Liver (tissue), 9 donors: ENCODE measurements around the gene MAN1C1. TPM values are rescaled to one million over a fixed set of nuclear protein-coding genes. Genes with fewer than 3 reads are reported as not detected.

Source experiments
- DNase-seq: peaks from one replicate; pipeline ENCODE4 v3.0.0-alpha.2; 2017; ENCODE audit warnings: low spot score
- H3K27ac ChIP-seq, 2 donors: one replicate each; pipeline ENCODE4 v1.7.0; 2013; ENCODE audit warnings: inconsistent platforms in 2 of 2, low read length in 2 of 2, control low read depth in 1 of 2, low read depth in 1 of 2, mild to moderate bottlenecking in 1 of 2
- H3K27me3 ChIP-seq, 4 donors: one replicate each; pipeline versions ENCODE4 v1.6.1 to v1.7.0; 2013; ENCODE audit warnings: low read length in 3 of 4, inconsistent platforms in 1 of 4, mild to moderate bottlenecking in 1 of 4, moderate library complexity in 1 of 4; ENCODE audit not compliant: control insufficient read depth in 4 of 4, insufficient read depth in 4 of 4
- H3K36me3 ChIP-seq, 4 donors: one replicate each; pipeline versions ENCODE4 v1.6.1 to v1.7.0; 2013; ENCODE audit warnings: low read length in 3 of 4, mild to moderate bottlenecking in 3 of 4, low read depth in 1 of 4, moderate library complexity in 1 of 4; ENCODE audit not compliant: control insufficient read depth in 4 of 4, insufficient read depth in 3 of 4
- H3K4me1 ChIP-seq, 4 donors: one replicate each; pipeline versions ENCODE4 v1.6.1 to v1.7.0; 2013; ENCODE audit warnings: low read length in 3 of 4, mild to moderate bottlenecking in 3 of 4, moderate library complexity in 1 of 4; ENCODE audit not compliant: control insufficient read depth in 4 of 4, insufficient read depth in 4 of 4
- H3K4me3 ChIP-seq, 3 donors: one replicate each; pipeline versions ENCODE4 v1.6.1 to v1.7.0; 2013; ENCODE audit warnings: low read length in 3 of 3, control low read depth in 1 of 3, low read depth in 1 of 3, mild to moderate bottlenecking in 1 of 3
- H3K9ac ChIP-seq, 2 donors: one replicate each; pipeline ENCODE4 v1.7.0; 2013; ENCODE audit warnings: low read length in 2 of 2, mild to moderate bottlenecking in 2 of 2, moderate library complexity in 2 of 2, control low read depth in 1 of 2, low read depth in 1 of 2
- H3K9me3 ChIP-seq, 4 donors: one replicate each; pipeline versions ENCODE4 v1.6.1 to v1.7.0; 2013; ENCODE audit warnings: low read length in 3 of 4; ENCODE audit not compliant: control insufficient read depth in 4 of 4
- ATF3 ChIP-seq: IDR thresholded peaks from 2 replicates; pipeline ENCODE4 v1.6.1; 2016; ENCODE audit warnings: antibody characterized with exemption
- CTCF ChIP-seq: fragments of 150-350 bp; IDR thresholded peaks from 2 replicates; pipeline ENCODE4 v1.5.1; 2017; ENCODE audit warnings: improper control_type of control experiment, low read depth, low read length; ENCODE audit not compliant: missing input control
- EGR1 ChIP-seq, 2 donors: IDR thresholded peaks; 2 replicates each; pipeline ENCODE4 v1.6.1; 2016 to 2018; ENCODE audit warnings: antibody characterized with exemption in 2 of 2, low read depth in 2 of 2
- FOXA1 ChIP-seq: IDR thresholded peaks from 2 replicates; pipeline ENCODE4 v1.6.1; 2016; ENCODE audit warnings: antibody characterized with exemption
- FOXA2 ChIP-seq: IDR thresholded peaks from 2 replicates; pipeline ENCODE4 v1.6.1; 2016; ENCODE audit warnings: antibody characterized with exemption
- GABPA ChIP-seq, 2 donors: IDR thresholded peaks in 1 of 2; conservative IDR thresholded peaks in 1 of 2; 2 replicates each; pipeline ENCODE4 v1.6.1; 2016; ENCODE audit warnings: antibody characterized with exemption in 2 of 2, mild to moderate bottlenecking in 1 of 2, moderate library complexity in 1 of 2
- HNF4A ChIP-seq, 2 donors: conservative IDR thresholded peaks; 2 replicates each; pipeline ENCODE4 v1.6.1; 2016; ENCODE audit warnings: antibody characterized with exemption in 2 of 2, mild to moderate bottlenecking in 2 of 2
- HNF4G ChIP-seq: IDR thresholded peaks from 2 replicates; pipeline ENCODE4 v1.6.1; 2016; ENCODE audit warnings: antibody characterized with exemption
- JUND ChIP-seq, 2 donors: IDR thresholded peaks; 2 replicates each; pipeline ENCODE4 v1.6.1; 2016; ENCODE audit warnings: antibody characterized with exemption in 2 of 2
- MAX ChIP-seq: IDR thresholded peaks from 2 replicates; pipeline ENCODE4 v1.6.1; 2016; ENCODE audit warnings: antibody characterized with exemption
- NR2F2 ChIP-seq: IDR thresholded peaks from 2 replicates; pipeline ENCODE4 v1.6.1; 2016; ENCODE audit warnings: antibody characterized with exemption
- RAD21 ChIP-seq, 2 donors: IDR thresholded peaks; 2 replicates each; pipeline ENCODE4 v1.6.1; 2016; ENCODE audit warnings: antibody characterized with exemption in 2 of 2, mild to moderate bottlenecking in 2 of 2
- REST ChIP-seq: IDR thresholded peaks from 2 replicates; pipeline ENCODE4 v1.6.1; 2016; ENCODE audit warnings: antibody characterized with exemption, mild to moderate bottlenecking
- RXRA ChIP-seq, 2 donors: IDR thresholded peaks; 2 replicates each; pipeline ENCODE4 v1.6.1; 2017 to 2018; ENCODE audit warnings: antibody characterized with exemption in 2 of 2, mild to moderate bottlenecking in 1 of 2
- SP1 ChIP-seq: IDR thresholded peaks from 2 replicates; pipeline ENCODE4 v1.6.1; 2018; ENCODE audit warnings: antibody characterized with exemption, mild to moderate bottlenecking
- TAF1 ChIP-seq: conservative IDR thresholded peaks from 2 replicates; pipeline ENCODE4 v1.6.1; 2016; ENCODE audit warnings: antibody characterized with exemption, mild to moderate bottlenecking
- YY1 ChIP-seq: IDR thresholded peaks from 2 replicates; pipeline ENCODE4 v1.6.1; 2016; ENCODE audit warnings: antibody characterized with exemption, mild to moderate bottlenecking
- ZBTB33 ChIP-seq: IDR thresholded peaks from 2 replicates; pipeline ENCODE4 v1.6.1; 2016; ENCODE audit warnings: antibody characterized with exemption
- WGBS: extraction: QIAGEN DNeasy Blood & Tissue Kit; methylation state at CpG from one replicate; pipeline ENCODE4 v1.1.7; 2013; 5-methylcytosine and 5-hydroxymethylcytosine counted together
- polyA plus RNA-seq, 2 donors: library from polyadenylated mRNA; stranded (reverse) in 1 of 2; unstranded in 1 of 2; fragments of 200-250 nt in 1 of 2; fragments of >200 nt in 1 of 2; fragmentation: Nextera tagmentation in 1 of 2; extraction: Ambion mirVana in 1 of 2; gene quantifications; one replicate each; pipeline versions ENCODE4 v1.2.1 to v1.2.3, GENCODE V29; 2013 to 2015
- total RNA-seq, 2 donors: library from RNA; depleted of rRNA; stranded (reverse); fragments of >200 nt; gene quantifications; one replicate each; pipeline ENCODE4 v1.2.3, GENCODE V29; 2014
- donor health status: healthy.
- donor health status: healthy.
- donor health status: healthy.
- donor health status: healthy.
- donor health status: healthy.

Gene MAN1C1
- total and polyA plus RNA-seq, 4 donors, result 6.3 to 16.0 (median 8.1) TPM

GRCh38 chr1:25707280-25708016 lies 90.9 kb downstream of the MAN1C1 start:
- Histone ChIP-seq H3K9me3 (no peaks in the 10 kb centered on the region), H3K27me3 (no peaks in the 10 kb centered on the region), H3K4me1 (peaks cover 0 to 8% (median 2%) of the 10 kb centered on the region in 4 donors), H3K4me3 (no peak overlapping the region), H3K9ac (no peak overlapping the region), H3K27ac (no peak overlapping the region), H3K36me3 (peaks cover 0 to 2% (median 0%) of the 10 kb centered on the region in 4 donors)
- no peak for DNase-seq
- TF ChIP-seq NR2F2 (no peak), TAF1 (no peak), HNF4G (no peak), SP1 (no peak), EGR1 (IDR thresholded peaks at IDR 0.05; ENCODE audit: low read depth in 2 of 2) (no peak), ZBTB33 (no peak), RAD21 (IDR thresholded peaks at IDR 0.05) (no peak), FOXA1 (no peak), GABPA (IDR thresholded peaks at IDR 0.05 in 1 of 2, conservative IDR thresholded peaks at IDR 0.05 in 1 of 2) (no peak), JUND (IDR thresholded peaks at IDR 0.05) (no peak), ATF3 (no peak), MAX (no peak), FOXA2 (no peak), HNF4A (conservative IDR thresholded peaks at IDR 0.05) (no peak), CTCF (no peak), REST (no peak), YY1 (no peak), RXRA (IDR thresholded peaks at IDR 0.05) (no peak)
- 85% methylated on average over 6 of the region's 6 CpGs for WGBS
